GM23338 (cell line): ENCODE results near the gene CAMKK2. TPM values are rescaled to one million over a fixed set of nuclear protein-coding genes. Genes with fewer than 3 reads are reported as not detected.
A peak's percentile ranks its signal among the peaks of the same experiment; 100 is the strongest.

ENCODE experiments used
- ATAC-seq: fragments of 200-7000 bp; cut with Tn5 transposase; 3 replicates; pipeline ENCODE4 v1.9.1; 2020
- DNase-seq: peaks from one replicate; pipeline ENCODE4 v3.0.0-alpha.2; 2015; ENCODE audit warnings: low spot score
- H2AFZ ChIP-seq: fragments of 200-600 bp; sonication (generic); 2 replicates; pipeline ENCODE4 v1.8.0; 2016; ENCODE audit warnings: antibody characterized with exemption, mild to moderate bottlenecking, moderate library complexity
- H3F3A ChIP-seq: fragments of 200-600 bp; sonication (generic); replicated peaks from 2 replicates; pipeline ENCODE4 v1.8.0; 2017; ENCODE audit warnings: antibody characterized with exemption, mixed run types, low read depth
- H3K27ac ChIP-seq: fragments of 200-600 bp; sonication (generic); 2 replicates; pipeline ENCODE4 v1.6.1; 2016; ENCODE audit warnings: low read depth
- H3K27me3 ChIP-seq: fragments of 200-600 bp; sonication (generic); 2 replicates; pipeline ENCODE4 v1.8.0; 2016; ENCODE audit warnings: mild to moderate bottlenecking, mixed run types, moderate library complexity; ENCODE audit not compliant: insufficient read depth
- H3K36me3 ChIP-seq: fragments of 200-600 bp; sonication (generic); 2 replicates; pipeline ENCODE4 v1.8.0; 2016; ENCODE audit warnings: mild to moderate bottlenecking; ENCODE audit not compliant: insufficient read depth
- H3K4me1 ChIP-seq: fragments of 200-600 bp; sonication (generic); 2 replicates; pipeline ENCODE4 v1.8.0; 2016; ENCODE audit warnings: mild to moderate bottlenecking, moderate library complexity; ENCODE audit not compliant: insufficient read depth
- H3K4me2 ChIP-seq: fragments of 200-600 bp; sonication (generic); 2 replicates; pipeline ENCODE4 v1.7.1; 2017; ENCODE audit warnings: mixed run types
- H3K4me3 ChIP-seq: fragments of 200-600 bp; sonication (generic); 2 replicates; pipeline ENCODE4 v1.6.1; 2016; ENCODE audit warnings: mixed run types
- H3K79me2 ChIP-seq: fragments of 200-600 bp; sonication (generic); replicated peaks from 2 replicates; pipeline ENCODE4 v1.8.0; 2017; ENCODE audit warnings: mild to moderate bottlenecking; ENCODE audit not compliant: insufficient read depth
- H3K9me2 ChIP-seq: fragments of 200-600 bp; sonication (generic); 2 replicates; pipeline ENCODE4 v1.8.0; 2017; ENCODE audit not compliant: insufficient read depth
- H4K20me1 ChIP-seq: fragments of 200-600 bp; sonication (generic); replicated peaks from 2 replicates; pipeline ENCODE4 v1.8.0; 2017; ENCODE audit warnings: mild to moderate bottlenecking; ENCODE audit not compliant: insufficient read depth
- H3K27ac Mint-ChIP-seq: 2 replicates; pipeline ENCODE4 v1.8.0; 2020; ENCODE audit warnings: inconsistent platforms, mild to moderate bottlenecking, moderate library complexity, mixed read lengths
- H3K27me3 Mint-ChIP-seq: 3 replicates; pipeline ENCODE4 v1.8.0; 2022; ENCODE audit warnings: low read depth, mild to moderate bottlenecking, moderate library complexity, mixed read lengths, inconsistent platforms; ENCODE audit not compliant: insufficient read depth, poor library complexity
- H3K36me3 Mint-ChIP-seq: 3 replicates; pipeline ENCODE4 v1.8.0; 2021; ENCODE audit warnings: low read depth, mild to moderate bottlenecking, inconsistent platforms, moderate library complexity, mixed read lengths
- H3K4me1 Mint-ChIP-seq: 3 replicates; pipeline ENCODE4 v1.8.0; 2020; ENCODE audit warnings: mild to moderate bottlenecking, inconsistent platforms, mixed read lengths
- H3K4me3 Mint-ChIP-seq: 3 replicates; pipeline ENCODE4 v1.8.0; 2021; ENCODE audit warnings: moderate library complexity, mild to moderate bottlenecking, inconsistent platforms, mixed read lengths
- H3K9me3 Mint-ChIP-seq: 3 replicates; pipeline ENCODE4 v1.8.0; 2020; ENCODE audit warnings: moderate library complexity, mild to moderate bottlenecking, inconsistent platforms, mixed read lengths
- CREB1 ChIP-seq: fragments of 250-450 bp; sonication (Bioruptor Pico); IDR thresholded peaks from 2 replicates; pipeline ENCODE4 v1.5.0; 2020; ENCODE audit warnings: low read depth, mild to moderate bottlenecking, moderate library complexity
- EZH2 ChIP-seq: fragments of 200-600 bp; sonication (generic); IDR thresholded peaks from one replicate; pipeline ENCODE4 v1.8.0; 2017; ENCODE audit warnings: antibody characterized with exemption, mild to moderate bottlenecking, low read depth; ENCODE audit not compliant: unreplicated experiment
- EZH2phosphoT487 ChIP-seq: fragments of 200-600 bp; sonication (generic); IDR thresholded peaks from one replicate; pipeline ENCODE4 v1.8.1; 2018; ENCODE audit warnings: antibody characterized with exemption; ENCODE audit not compliant: unreplicated experiment
- JUNB ChIP-seq: IDR thresholded peaks from one replicate; pipeline ENCODE4 v1.6.1; 2016; ENCODE audit warnings: antibody characterized with exemption; ENCODE audit not compliant: unreplicated experiment
- STAT1 ChIP-seq: IDR thresholded peaks from one replicate; pipeline ENCODE4 v1.6.1; 2016; ENCODE audit warnings: antibody characterized with exemption; ENCODE audit not compliant: unreplicated experiment
- ZNF331 ChIP-seq: fragments of 250-450 bp; sonication (Bioruptor Pico); IDR thresholded peaks from 2 replicates; pipeline ENCODE4 v1.5.0; 2020; ENCODE audit warnings: low read depth, mild to moderate bottlenecking, moderate library complexity
- polyA plus RNA-seq: library from polyadenylated mRNA; unstranded; fragments of >200 nt; fragmentation: Nextera tagmentation; extraction: Ambion mirVana; gene quantifications from 2 replicates; pipeline ENCODE4 v1.2.1, GENCODE V29; 2016
- total RNA-seq: library from RNA; depleted of rRNA; stranded (reverse); fragments of >200 nt; shearing (Covaris generic); gene quantifications from 2 replicates; pipeline ENCODE4 v1.2.3, GENCODE V29; 2014
- TF ChIP-seq, protein P1 (sequence below), 2 experiments: fragments of 200-600 bp in 1 of 2; sonication (generic) in 1 of 2; conservative IDR thresholded peaks; 2 replicates each; pipeline versions ENCODE4 v1.5.1 to v1.6.1; 2016 to 2017; ENCODE audit warnings: antibody characterized with exemption in 2 of 2, low read depth in 2 of 2, mild to moderate bottlenecking in 2 of 2, moderate library complexity in 1 of 2
- TF ChIP-seq, protein P2 (sequence below): IDR thresholded peaks from one replicate; pipeline ENCODE4 v1.6.1; 2018; ENCODE audit warnings: antibody characterized with exemption; ENCODE audit not compliant: unreplicated experiment
- TF ChIP-seq, protein P3 (sequence below): IDR thresholded peaks from 2 replicates; pipeline ENCODE4 v1.6.1; 2016; ENCODE audit warnings: antibody characterized with exemption

The CAMKK2 gene
- total and polyA plus RNA-seq, 2 experiments from 2014 or later = 10.3 to 26.4 TPM

DNA sequence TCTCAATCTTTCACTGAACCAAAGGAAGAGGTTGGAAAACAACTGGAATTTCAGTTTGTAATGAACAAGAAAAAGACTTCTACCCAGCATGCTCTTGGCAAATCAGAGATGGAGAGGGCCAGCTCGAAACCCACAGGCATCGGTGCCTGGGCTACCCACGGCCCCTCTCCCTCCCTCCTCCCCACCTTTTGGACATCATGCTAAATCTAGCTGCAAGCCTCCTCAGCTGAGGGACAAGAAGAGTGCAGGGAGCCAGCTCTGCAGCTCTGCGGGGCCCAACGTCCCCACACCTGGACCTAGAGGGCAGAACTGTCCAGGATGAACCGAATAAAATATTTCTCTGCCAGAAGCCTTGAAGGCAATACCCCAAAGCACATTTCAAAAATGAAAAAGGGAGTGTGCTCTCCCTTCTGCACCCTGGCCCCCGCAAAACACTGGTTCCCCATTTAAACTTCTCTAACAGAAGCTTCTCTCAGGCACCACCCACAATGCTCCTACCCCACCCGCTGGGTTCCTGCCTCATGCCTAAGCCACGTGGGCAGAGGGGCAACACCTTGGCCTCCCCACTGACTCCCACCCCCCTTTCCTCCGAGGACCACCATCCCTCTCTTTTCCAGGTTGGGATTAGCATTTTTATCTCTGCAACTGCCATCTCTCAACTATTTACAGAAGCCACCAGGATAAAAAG is 8.2 kb downstream of the CAMKK2 start:
- H3K4me3 Mint-ChIP-seq = no peak overlapping the region; the same call in 2 of the 3 replicates
- ATAC-seq (peak; percentile 54), DNase-seq (no peak)
- peaks cover 11% of the 10 kb centered on the region; the same call in 2 of the 3 replicates for H3K36me3 Mint-ChIP-seq
- Histone ChIP-seq H3K27ac (0 out of 2 replicates have a peak overlapping the region, but pooled peaks have one; percentile 36), H3K9me2 (no peaks in the 10 kb centered on the region), H3F3A (no peaks in the 10 kb centered on the region), H3K4me2 (peak overlapping the region; percentile 40), H3K4me3 (no peak overlapping the region), H2AFZ (no peak overlapping the region), H3K79me2 (peaks cover 10% of the 10 kb centered on the region; the same call in 1 of the 2 replicates), H4K20me1 (0 out of 2 replicates have a peak, but pooled peaks cover 7% of the 10 kb centered on the region), H3K4me1 (peaks cover 16% of the 10 kb centered on the region), H3K36me3 (no peaks in the 10 kb centered on the region; the same call in 1 of the 2 replicates), H3K27me3 (no peaks in the 10 kb centered on the region)
- no peak overlapping the region for H3K27ac Mint-ChIP-seq
- peaks cover 21% of the 10 kb centered on the region for H3K4me1 Mint-ChIP-seq
- TF ChIP-seq, protein P1, sequence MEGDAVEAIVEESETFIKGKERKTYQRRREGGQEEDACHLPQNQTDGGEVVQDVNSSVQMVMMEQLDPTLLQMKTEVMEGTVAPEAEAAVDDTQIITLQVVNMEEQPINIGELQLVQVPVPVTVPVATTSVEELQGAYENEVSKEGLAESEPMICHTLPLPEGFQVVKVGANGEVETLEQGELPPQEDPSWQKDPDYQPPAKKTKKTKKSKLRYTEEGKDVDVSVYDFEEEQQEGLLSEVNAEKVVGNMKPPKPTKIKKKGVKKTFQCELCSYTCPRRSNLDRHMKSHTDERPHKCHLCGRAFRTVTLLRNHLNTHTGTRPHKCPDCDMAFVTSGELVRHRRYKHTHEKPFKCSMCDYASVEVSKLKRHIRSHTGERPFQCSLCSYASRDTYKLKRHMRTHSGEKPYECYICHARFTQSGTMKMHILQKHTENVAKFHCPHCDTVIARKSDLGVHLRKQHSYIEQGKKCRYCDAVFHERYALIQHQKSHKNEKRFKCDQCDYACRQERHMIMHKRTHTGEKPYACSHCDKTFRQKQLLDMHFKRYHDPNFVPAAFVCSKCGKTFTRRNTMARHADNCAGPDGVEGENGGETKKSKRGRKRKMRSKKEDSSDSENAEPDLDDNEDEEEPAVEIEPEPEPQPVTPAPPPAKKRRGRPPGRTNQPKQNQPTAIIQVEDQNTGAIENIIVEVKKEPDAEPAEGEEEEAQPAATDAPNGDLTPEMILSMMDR (conservative IDR thresholded peaks at IDR 0.05; ENCODE audit: low read depth in 2 of 2) = no peak
- TF ChIP-seq, protein P2, sequence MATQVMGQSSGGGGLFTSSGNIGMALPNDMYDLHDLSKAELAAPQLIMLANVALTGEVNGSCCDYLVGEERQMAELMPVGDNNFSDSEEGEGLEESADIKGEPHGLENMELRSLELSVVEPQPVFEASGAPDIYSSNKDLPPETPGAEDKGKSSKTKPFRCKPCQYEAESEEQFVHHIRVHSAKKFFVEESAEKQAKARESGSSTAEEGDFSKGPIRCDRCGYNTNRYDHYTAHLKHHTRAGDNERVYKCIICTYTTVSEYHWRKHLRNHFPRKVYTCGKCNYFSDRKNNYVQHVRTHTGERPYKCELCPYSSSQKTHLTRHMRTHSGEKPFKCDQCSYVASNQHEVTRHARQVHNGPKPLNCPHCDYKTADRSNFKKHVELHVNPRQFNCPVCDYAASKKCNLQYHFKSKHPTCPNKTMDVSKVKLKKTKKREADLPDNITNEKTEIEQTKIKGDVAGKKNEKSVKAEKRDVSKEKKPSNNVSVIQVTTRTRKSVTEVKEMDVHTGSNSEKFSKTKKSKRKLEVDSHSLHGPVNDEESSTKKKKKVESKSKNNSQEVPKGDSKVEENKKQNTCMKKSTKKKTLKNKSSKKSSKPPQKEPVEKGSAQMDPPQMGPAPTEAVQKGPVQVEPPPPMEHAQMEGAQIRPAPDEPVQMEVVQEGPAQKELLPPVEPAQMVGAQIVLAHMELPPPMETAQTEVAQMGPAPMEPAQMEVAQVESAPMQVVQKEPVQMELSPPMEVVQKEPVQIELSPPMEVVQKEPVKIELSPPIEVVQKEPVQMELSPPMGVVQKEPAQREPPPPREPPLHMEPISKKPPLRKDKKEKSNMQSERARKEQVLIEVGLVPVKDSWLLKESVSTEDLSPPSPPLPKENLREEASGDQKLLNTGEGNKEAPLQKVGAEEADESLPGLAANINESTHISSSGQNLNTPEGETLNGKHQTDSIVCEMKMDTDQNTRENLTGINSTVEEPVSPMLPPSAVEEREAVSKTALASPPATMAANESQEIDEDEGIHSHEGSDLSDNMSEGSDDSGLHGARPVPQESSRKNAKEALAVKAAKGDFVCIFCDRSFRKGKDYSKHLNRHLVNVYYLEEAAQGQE = no peak
- TF ChIP-seq JUNB (no peak), EZH2 (no peak)
- H3K9me3 Mint-ChIP-seq = no peaks in the 10 kb centered on the region; the same call in 2 of the 3 replicates
- H3K27me3 Mint-ChIP-seq = peaks cover 3% of the 10 kb centered on the region

DNA sequence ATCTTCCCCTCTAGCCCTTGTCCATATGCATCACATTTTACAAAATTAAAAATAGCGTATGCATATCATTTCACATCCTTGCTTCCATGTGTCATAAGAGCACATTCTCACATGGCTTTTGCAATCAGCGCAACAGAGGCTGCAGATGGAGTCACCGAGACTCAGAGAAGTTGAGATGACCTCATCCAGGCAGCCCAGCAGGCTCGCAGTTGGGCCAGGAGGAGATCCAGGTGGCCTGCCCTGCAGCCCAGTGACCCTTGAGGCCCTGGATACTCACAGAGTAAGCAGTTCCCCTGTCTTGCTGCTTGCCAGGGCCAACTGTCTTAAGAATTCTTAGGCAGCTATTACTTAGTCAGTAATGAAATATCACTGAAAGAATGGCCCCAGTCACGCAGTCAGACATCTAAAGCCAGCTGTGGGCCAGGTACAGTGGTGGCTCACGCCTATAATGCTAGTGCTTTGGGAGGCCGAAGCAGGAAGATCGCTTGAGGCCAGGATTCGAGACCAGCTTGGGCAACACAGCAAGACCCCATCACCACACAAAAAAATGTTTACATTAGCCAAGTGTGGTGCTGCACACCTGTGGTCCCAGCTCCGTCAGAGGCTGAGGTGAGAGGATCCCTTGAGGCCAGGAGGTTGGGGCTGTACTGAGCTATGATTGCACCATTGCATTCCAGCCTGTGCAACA is 9.1 kb downstream of the CAMKK2 start:
- Histone ChIP-seq H3K4me3 (no peak overlapping the region), H4K20me1 (0 out of 2 replicates have a peak, but pooled peaks cover 7% of the 10 kb centered on the region), H3K9me2 (no peaks in the 10 kb centered on the region), H3K4me2 (no peak overlapping the region), H3K27me3 (no peaks in the 10 kb centered on the region), H3K4me1 (peaks cover 16% of the 10 kb centered on the region), H3K36me3 (no peaks in the 10 kb centered on the region; the same call in 1 of the 2 replicates), H2AFZ (no peak overlapping the region), H3K27ac (no peak overlapping the region), H3K79me2 (peaks cover 7% of the 10 kb centered on the region; the same call in 1 of the 2 replicates), H3F3A (no peaks in the 10 kb centered on the region)
- no peak overlapping the region for H3K27ac Mint-ChIP-seq
- peaks cover 3% of the 10 kb centered on the region for H3K27me3 Mint-ChIP-seq
- no peak overlapping the region for H3K4me3 Mint-ChIP-seq
- ATAC-seq = no peak
- H3K9me3 Mint-ChIP-seq = no peaks in the 10 kb centered on the region; the same call in 2 of the 3 replicates
- peaks cover 21% of the 10 kb centered on the region for H3K4me1 Mint-ChIP-seq
- H3K36me3 Mint-ChIP-seq = peaks cover 11% of the 10 kb centered on the region; the same call in 2 of the 3 replicates
- DNase-seq = no peak
- TF ChIP-seq EZH2phosphoT487 = no peak
- TF ChIP-seq STAT1 = no peak
- TF ChIP-seq EZH2 = no peak
- TF ChIP-seq ZNF331 (CRISPR knock-in tag) = no peak
- no peak for TF ChIP-seq CREB1 (CRISPR knock-in tag)
- TF ChIP-seq, protein P3, sequence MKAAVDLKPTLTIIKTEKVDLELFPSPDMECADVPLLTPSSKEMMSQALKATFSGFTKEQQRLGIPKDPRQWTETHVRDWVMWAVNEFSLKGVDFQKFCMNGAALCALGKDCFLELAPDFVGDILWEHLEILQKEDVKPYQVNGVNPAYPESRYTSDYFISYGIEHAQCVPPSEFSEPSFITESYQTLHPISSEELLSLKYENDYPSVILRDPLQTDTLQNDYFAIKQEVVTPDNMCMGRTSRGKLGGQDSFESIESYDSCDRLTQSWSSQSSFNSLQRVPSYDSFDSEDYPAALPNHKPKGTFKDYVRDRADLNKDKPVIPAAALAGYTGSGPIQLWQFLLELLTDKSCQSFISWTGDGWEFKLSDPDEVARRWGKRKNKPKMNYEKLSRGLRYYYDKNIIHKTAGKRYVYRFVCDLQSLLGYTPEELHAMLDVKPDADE = no peak
